DOHH2 (cell line): Measurements from ENCODE around the gene WWP2.

Experiments used
- EZH2phosphoT487 ChIP-seq: fragments of 200-600 bp; sonication (generic); IDR thresholded peaks from 2 replicates; pipeline ENCODE4 v1.6.1; 2017; ENCODE audit warnings: borderline replicate concordance, mild to moderate bottlenecking, antibody characterized with exemption, low read length, moderate library complexity, mixed read lengths
- TF ChIP-seq, protein P1 (sequence below): fragments of 200-600 bp; sonication (generic); IDR thresholded peaks from one replicate; pipeline ENCODE4 v1.5.1; 2014; ENCODE audit warnings: antibody characterized with exemption, mild to moderate bottlenecking, low read depth, low read length; ENCODE audit not compliant: poor library complexity, severe bottlenecking

DNA sequence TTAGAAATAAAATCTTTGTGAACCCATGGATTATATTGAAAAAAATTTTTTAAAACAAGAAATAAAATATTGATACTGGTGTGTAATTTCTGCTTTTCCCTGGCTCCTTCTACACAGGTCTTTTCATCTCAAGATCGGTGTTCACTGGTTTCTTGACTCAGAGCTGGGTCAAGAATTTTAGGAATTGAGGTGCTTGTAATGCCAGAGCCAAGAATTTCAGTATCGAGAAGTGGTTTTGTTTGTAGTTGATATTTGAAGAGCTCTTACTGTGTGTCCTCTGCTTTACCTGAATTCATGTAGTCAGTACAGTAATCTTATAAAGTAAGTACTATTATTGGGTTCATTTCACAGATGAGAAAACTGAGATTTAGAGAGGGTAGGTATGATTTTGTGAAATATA lies 7.3 kb downstream of the WWP2 start:
- TF ChIP-seq EZH2phosphoT487: no peak
- TF ChIP-seq, protein P1, sequence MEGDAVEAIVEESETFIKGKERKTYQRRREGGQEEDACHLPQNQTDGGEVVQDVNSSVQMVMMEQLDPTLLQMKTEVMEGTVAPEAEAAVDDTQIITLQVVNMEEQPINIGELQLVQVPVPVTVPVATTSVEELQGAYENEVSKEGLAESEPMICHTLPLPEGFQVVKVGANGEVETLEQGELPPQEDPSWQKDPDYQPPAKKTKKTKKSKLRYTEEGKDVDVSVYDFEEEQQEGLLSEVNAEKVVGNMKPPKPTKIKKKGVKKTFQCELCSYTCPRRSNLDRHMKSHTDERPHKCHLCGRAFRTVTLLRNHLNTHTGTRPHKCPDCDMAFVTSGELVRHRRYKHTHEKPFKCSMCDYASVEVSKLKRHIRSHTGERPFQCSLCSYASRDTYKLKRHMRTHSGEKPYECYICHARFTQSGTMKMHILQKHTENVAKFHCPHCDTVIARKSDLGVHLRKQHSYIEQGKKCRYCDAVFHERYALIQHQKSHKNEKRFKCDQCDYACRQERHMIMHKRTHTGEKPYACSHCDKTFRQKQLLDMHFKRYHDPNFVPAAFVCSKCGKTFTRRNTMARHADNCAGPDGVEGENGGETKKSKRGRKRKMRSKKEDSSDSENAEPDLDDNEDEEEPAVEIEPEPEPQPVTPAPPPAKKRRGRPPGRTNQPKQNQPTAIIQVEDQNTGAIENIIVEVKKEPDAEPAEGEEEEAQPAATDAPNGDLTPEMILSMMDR: no peak
